Naive B cell (primary cell): ENCODE results near the gene ENTHD1. TPM values are rescaled to one million over a fixed set of nuclear protein-coding genes. Genes with fewer than 3 reads are reported as not detected.

ENCODE experiments used
- ATAC-seq, 2 donors: fragments of 150-1000 bp; cut with Tn5 transposase; 2 replicates each; pipeline ENCODE4 v1.10.0; 2021; ENCODE audit warnings: low read depth in 2 of 2, mild to moderate bottlenecking in 2 of 2, moderate library complexity in 2 of 2
- DNase-seq: peaks from one replicate; pipeline ENCODE4 v3.0.0; 2022
- H3K27ac Mint-ChIP-seq, 6 donors: one replicate each; pipeline ENCODE4 v1.8.0; 2020 to 2022; ENCODE audit warnings: mild to moderate bottlenecking in 6 of 6, mixed read lengths in 6 of 6, moderate library complexity in 5 of 6, inconsistent platforms in 2 of 6
- H3K27me3 Mint-ChIP-seq, 3 donors: one replicate each; pipeline ENCODE4 v1.8.0; 2021 to 2022; ENCODE audit warnings: mixed read lengths in 3 of 3, mild to moderate bottlenecking in 1 of 3
- H3K36me3 Mint-ChIP-seq, 2 donors: one replicate each; pipeline ENCODE4 v1.8.0; 2020 to 2022; ENCODE audit warnings: mixed read lengths in 2 of 2, inconsistent platforms in 1 of 2, mild to moderate bottlenecking in 1 of 2
- H3K4me1 Mint-ChIP-seq, 3 donors: one replicate each; pipeline ENCODE4 v1.8.0; 2020 to 2022; ENCODE audit warnings: mixed read lengths in 3 of 3, inconsistent platforms in 1 of 3, mild to moderate bottlenecking in 1 of 3, moderate library complexity in 1 of 3
- H3K4me3 Mint-ChIP-seq, 8 donors: one replicate each; pipeline ENCODE4 v1.8.0; 2020 to 2022; ENCODE audit warnings: mild to moderate bottlenecking in 8 of 8, mixed read lengths in 8 of 8, moderate library complexity in 8 of 8, inconsistent platforms in 2 of 8
- H3K9me3 Mint-ChIP-seq, 7 donors: one replicate each; pipeline ENCODE4 v1.8.0; 2020 to 2022; ENCODE audit warnings: mixed read lengths in 7 of 7, mild to moderate bottlenecking in 5 of 7, inconsistent platforms in 2 of 7, moderate library complexity in 1 of 7
- polyA plus RNA-seq, 6 donors: library from polyadenylated mRNA; unstranded; fragments of 300-500 nt; fragmentation: Illumina TruSeq; gene quantifications; one replicate each; pipeline ENCODE4 v1.2.3, GENCODE V29; 2021; ENCODE audit warnings: low read depth in 6 of 6

The ENTHD1 gene, protein sequence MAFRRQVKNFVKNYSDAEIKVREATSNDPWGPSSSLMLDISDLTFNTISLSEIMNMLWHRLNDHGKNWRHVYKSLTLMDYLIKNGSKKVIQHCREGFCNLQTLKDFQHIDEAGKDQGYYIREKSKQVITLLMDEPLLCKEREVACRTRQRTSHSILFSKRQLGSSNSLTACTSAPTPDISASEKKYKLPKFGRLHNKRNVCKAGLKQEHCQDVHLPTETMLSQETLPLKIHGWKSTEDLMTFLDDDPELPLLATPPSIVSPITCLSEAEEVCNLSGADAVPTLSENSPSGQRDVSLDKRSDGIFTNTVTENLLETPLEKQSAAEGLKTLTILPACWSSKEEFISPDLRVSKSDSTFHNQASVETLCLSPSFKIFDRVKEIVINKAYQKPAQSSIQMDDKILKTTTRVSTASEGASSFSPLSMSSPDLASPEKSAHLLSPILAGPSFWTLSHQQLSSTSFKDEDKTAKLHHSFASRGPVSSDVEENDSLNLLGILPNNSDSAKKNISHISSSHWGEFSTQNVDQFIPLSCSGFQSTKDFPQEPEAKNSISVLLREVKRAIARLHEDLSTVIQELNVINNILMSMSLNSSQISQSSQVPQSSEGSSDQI
- polyA plus RNA-seq = not detected

DNA sequence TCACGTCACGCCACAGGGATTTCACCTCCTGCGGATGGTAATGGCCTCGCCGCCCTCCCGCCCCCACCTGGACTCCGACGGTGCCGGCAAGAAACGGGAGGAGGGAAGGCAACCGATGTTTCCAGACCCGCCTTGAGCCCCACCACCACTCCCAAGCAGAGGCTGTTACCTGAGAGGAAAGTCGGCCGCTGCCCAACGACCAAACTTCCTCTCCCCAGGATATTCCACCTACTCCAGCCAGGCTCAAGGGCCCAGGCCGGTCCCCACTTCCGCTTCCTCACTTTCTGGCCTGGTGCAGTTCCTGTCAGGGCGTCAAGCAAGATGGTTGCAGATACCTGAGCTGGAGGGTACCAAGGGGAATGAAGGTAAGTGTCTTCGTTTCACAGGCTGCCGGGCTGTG lies at the start of gene ENTHD1:
TSS of gene ENTHD1 (minus strand) at position 235 of the 400 bp plus-strand sequence. CDS start 6,012 bp downstream, outside the sequence.
- H3K4me1 Mint-ChIP-seq = peaks cover 6 to 19% (median 8%) of the 10 kb centered on the region in 3 donors
- no peak for DNase-seq
- peaks cover 0 to 5% of the 10 kb centered on the region in 2 donors for H3K36me3 Mint-ChIP-seq
- no peak within 1 kb of the TSS for H3K4me3 Mint-ChIP-seq
- peak within 1 kb of the TSS in 2 of 6 donors; percentile 8 to 39 for H3K27ac Mint-ChIP-seq
- no peak for ATAC-seq
- H3K27me3 Mint-ChIP-seq = no peaks in the 10 kb centered on the region
- no peaks in the 10 kb centered on the region for H3K9me3 Mint-ChIP-seq

DNA sequence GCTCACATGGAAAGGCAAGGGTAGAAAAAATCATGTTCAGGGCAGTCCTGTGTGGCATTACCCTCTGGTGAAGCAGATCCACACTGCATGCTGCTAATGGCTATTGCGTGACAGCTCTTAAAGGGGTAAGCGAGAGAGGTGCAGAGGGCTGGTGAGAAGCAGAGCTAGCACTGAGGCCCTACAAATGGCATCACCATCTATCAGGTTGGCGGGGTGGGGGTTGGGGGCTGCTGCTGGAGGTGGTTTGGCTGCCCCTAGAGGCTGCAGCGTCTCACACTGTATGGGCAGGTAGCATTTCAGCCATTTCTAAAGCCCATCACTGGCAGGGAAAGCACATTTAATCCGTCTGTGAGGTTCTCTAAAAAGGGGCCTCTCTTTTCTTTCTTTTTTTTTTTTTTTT lies 49.8 kb upstream of the ENTHD1 start:
- H3K27ac Mint-ChIP-seq = peak overlapping the region in 2 of 6 donors; percentile 32 to 44
- peaks cover 0 to 2% (median 0%) of the 10 kb centered on the region in 7 donors for H3K9me3 Mint-ChIP-seq
- H3K4me3 Mint-ChIP-seq = peak overlapping the region in 2 of 8 donors; percentile 40 to 66
- ATAC-seq (no peak), DNase-seq (no peak)
- peaks cover 36 to 90% (median 77%) of the 10 kb centered on the region in 3 donors for H3K4me1 Mint-ChIP-seq
- H3K36me3 Mint-ChIP-seq = peaks cover under 1 to 2% of the 10 kb centered on the region in 2 donors
- no peaks in the 10 kb centered on the region for H3K27me3 Mint-ChIP-seq

DNA sequence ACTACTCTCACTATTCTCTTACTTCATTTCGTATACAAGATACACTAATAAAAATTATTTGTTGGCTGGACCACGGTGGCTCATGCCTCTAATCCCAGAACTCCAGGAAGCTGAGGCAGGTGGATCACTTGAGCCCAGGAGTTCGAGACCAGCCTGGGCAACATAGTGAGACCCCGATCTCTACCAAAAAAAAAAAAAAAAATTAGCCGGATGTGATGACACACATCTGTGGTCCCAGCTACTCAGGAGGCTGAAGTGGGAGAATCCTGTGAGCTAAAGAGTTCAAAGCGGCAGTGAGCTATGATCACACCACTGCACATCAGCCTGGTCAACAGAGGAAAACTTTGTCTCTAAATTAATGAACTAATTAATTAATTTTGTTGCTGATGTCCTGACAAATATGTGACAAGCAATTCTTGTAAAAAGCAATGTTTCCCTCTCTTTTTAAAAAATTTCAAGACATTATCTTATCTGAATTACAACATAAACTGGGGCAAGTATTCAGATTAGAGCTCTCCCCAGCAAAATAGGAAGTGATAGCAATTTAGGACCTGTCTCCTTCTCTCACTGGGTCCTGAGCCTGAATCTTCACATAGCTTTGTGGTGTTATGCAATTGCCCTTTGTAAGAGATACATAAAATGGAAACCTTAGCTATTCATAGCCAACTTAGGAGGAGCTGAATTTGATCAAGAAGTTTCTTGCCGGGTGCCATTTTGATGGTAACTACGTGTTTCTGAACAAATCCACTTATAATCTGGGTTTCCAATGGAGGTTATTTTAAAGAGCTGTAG lies 49.1 kb upstream of the ENTHD1 start:
- DNase-seq (no peak), ATAC-seq (no peak)
- H3K27ac Mint-ChIP-seq = peak overlapping the region in 3 of 6 donors; percentile 32 to 47 (median 44)
- no peaks in the 10 kb centered on the region for H3K27me3 Mint-ChIP-seq
- H3K9me3 Mint-ChIP-seq = peaks cover 0 to 2% (median 0%) of the 10 kb centered on the region in 7 donors
- peaks cover 38 to 92% (median 79%) of the 10 kb centered on the region in 3 donors for H3K4me1 Mint-ChIP-seq
- H3K4me3 Mint-ChIP-seq = peak overlapping the region in 2 of 8 donors; percentile 55 to 66
- peaks cover 0 to 6% of the 10 kb centered on the region in 2 donors for H3K36me3 Mint-ChIP-seq

- H3K4me1 Mint-ChIP-seq = peaks cover 38 to 92% (median 79%) of the 10 kb centered on the region in 3 donors
- peaks cover 0 to 6% of the 10 kb centered on the region in 2 donors for H3K36me3 Mint-ChIP-seq
- no peak for ATAC-seq
- no peak overlapping the region for H3K27ac Mint-ChIP-seq
- DNase-seq = no peak
- no peaks in the 10 kb centered on the region for H3K27me3 Mint-ChIP-seq
- H3K9me3 Mint-ChIP-seq = no peaks in the 10 kb centered on the region
- no peak overlapping the region for H3K4me3 Mint-ChIP-seq
These were observed 48.0 kb upstream of the ENTHD1 start for GRCh38 chr22:39941601-39942000.

DNA sequence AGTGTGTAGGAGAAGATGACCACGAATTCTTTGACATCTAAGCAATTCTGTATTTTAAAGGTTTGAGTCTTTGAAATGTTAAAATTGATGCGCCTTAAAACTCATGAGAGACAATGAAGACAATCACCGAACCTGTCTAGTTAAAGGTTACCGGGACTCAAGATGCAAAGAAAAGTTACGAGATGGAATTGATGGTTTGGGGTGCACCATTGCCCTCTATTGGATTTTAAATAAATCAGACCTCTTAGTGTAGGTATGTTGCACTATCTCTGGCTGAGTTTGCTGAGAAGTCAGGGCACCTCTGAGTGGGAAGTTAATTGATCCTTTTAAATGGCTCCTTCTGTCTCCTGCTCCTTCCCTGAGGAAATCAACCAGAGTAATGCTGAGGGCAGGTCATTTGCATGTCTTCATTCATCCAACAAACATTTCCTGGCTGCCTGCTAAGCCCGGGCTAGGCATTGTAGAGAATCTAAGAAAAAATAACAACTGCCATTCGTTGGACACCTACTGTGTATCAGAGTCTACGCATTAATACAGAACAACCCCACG lies 47.3 kb upstream of the ENTHD1 start:
- peak overlapping the region in 2 of 8 donors; percentile 23 to 53 for H3K4me3 Mint-ChIP-seq
- peak; percentile 61 to 68 for ATAC-seq
- H3K4me1 Mint-ChIP-seq = peaks cover 39 to 92% (median 80%) of the 10 kb centered on the region in 3 donors
- H3K27me3 Mint-ChIP-seq = no peaks in the 10 kb centered on the region
- H3K27ac Mint-ChIP-seq = peak overlapping the region in 3 of 6 donors; percentile 15 to 59 (median 45)
- H3K9me3 Mint-ChIP-seq = no peaks in the 10 kb centered on the region
- peak; percentile 18 for DNase-seq
- peaks cover 0 to 6% of the 10 kb centered on the region in 2 donors for H3K36me3 Mint-ChIP-seq

DNA sequence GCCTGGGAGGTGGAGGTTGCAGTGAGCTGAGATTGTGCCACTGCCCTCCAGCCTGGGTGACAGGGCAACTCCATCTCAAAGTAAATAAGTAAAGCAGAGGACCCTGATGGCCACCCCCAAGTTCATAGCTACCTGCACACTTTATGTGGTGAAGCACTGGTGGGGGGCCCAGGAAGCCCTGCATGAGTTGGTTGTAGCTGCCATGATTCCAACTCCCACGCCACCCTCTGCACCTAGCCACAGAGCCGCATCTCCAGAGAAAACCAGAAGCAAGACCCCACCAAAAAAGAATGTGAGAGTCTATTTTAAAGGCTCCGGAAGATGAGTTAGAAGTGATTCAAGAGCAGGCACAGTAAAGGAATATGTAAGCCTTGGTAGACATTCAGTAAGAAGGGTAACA lies 46.3 kb upstream of the ENTHD1 start:
- peak overlapping the region in 1 of 8 donors; percentile 53 for H3K4me3 Mint-ChIP-seq
- ATAC-seq = no peak

DNA sequence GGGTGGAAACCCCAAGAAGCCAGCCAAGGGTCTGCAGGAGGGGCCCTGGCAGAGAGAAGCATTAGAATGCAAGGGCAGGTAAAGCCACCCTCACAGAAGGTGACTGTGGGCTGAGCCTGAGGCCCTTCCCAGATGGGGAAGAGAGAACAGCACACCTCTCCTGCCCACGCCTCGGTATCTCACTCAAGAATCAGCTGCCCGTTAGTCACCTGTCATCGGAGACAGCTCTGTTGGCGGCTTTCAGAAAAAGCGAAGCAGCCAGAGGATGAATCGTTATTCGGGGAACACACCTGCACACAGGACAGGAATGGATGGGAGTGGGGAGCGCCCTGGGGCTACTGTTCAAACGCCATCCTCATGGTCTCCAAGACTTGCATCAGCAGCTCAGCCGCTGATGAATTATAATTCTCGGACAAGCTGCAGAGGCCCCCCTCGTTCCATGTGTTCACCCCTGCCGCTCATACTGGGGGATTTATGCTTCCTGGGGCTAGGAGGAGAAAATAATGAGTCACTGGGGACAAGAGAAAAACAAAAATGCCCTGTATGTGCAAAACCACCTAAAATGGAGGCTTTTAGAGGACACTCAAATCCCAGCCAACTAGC lies 45.0 kb upstream of the ENTHD1 start:
- peak overlapping the region in 1 of 8 donors; percentile 20 for H3K4me3 Mint-ChIP-seq
- H3K9me3 Mint-ChIP-seq = no peaks in the 10 kb centered on the region
- H3K4me1 Mint-ChIP-seq = peaks cover 44 to 92% (median 81%) of the 10 kb centered on the region in 3 donors
- peak overlapping the region in 3 of 6 donors; percentile 64 to 79 (median 76) for H3K27ac Mint-ChIP-seq
- H3K36me3 Mint-ChIP-seq = peaks cover 0 to 6% of the 10 kb centered on the region in 2 donors
- no peaks in the 10 kb centered on the region for H3K27me3 Mint-ChIP-seq
- ATAC-seq = no peak
- no peak for DNase-seq

More for the DNA sequence above, 46.3 kb upstream of the ENTHD1 start:
- Mint-ChIP-seq H3K27ac (no peak overlapping the region), H3K9me3 (no peaks in the 10 kb centered on the region), H3K36me3 (peaks cover 0 to 6% of the 10 kb centered on the region in 2 donors), H3K4me1 (peaks cover 42 to 92% (median 81%) of the 10 kb centered on the region in 3 donors), H3K27me3 (no peaks in the 10 kb centered on the region)
- no peak for DNase-seq

DNA sequence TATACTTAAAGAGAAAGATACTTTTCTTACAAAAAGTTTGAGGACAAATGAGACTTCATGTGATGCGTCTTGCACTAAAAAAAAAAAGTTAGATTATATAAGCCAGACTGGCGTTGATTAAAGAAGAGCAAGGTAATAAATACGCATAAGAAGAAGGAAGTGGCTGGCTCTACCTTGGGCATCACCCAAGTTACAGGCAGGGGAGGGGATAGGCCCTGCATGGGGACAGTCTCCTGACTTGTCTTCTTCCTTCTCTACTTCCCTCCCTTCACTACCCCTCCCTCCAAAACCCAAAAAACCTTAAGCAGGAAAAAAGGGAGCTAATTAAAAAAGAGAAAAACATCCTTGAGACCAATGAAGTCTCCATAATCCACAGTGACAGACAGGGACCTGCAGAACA lies 44.3 kb upstream of the ENTHD1 start:
- H3K27me3 Mint-ChIP-seq = no peaks in the 10 kb centered on the region
- peaks cover 0 to 6% of the 10 kb centered on the region in 2 donors for H3K36me3 Mint-ChIP-seq
- peaks cover 50 to 92% (median 82%) of the 10 kb centered on the region in 3 donors for H3K4me1 Mint-ChIP-seq
- peak overlapping the region in 5 of 8 donors; percentile 21 to 73 (median 55) for H3K4me3 Mint-ChIP-seq
- H3K27ac Mint-ChIP-seq = peak overlapping the region in 5 of 6 donors; percentile 16 to 96 (median 44)
- DNase-seq = no peak
- no peaks in the 10 kb centered on the region for H3K9me3 Mint-ChIP-seq
- no peak for ATAC-seq

DNA sequence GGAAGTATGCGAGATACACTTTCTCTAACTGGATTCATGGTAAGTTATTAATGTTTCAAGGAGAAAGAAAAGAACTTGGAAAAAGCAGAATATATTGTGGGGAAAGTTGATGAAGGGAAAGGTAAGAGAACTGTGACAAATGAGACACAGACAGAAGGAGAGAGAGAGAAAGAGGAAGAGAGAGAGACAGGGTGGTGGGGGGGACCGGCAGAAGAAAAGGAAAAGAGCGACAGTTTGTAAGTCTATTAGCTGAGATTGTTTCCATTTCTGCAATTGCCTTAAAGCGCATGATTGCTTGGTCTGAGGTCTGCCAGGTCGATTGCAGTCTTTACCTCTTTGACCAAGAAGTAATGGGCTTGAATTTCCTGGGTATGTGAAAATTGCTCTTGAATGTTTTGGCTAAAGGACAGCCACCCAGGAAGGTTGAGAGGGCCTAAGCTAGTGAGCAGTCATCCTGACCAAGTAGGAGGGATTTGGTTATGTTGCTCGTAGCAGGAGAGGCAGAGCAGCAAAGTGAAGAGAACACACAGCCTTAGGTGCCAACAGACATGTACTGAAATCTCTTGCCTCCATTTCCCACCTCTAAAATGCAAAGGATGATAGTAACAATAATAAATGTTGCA lies 43.1 kb upstream of the ENTHD1 start:
- H3K27me3 Mint-ChIP-seq = no peaks in the 10 kb centered on the region
- H3K9me3 Mint-ChIP-seq = no peaks in the 10 kb centered on the region
- H3K4me1 Mint-ChIP-seq = peaks cover 53 to 92% (median 81%) of the 10 kb centered on the region in 3 donors
- H3K27ac Mint-ChIP-seq = peak overlapping the region; percentile 23 to 96 (median 71)
- H3K36me3 Mint-ChIP-seq = peaks cover 0 to 6% of the 10 kb centered on the region in 2 donors
- peak; percentile 29 for DNase-seq
- peak; percentile 34 to 49 for ATAC-seq
- peak overlapping the region; percentile 39 to 89 (median 68) for H3K4me3 Mint-ChIP-seq

- Mint-ChIP-seq H3K27ac (peak overlapping the region in 5 of 6 donors; percentile 23 to 96 (median 58)), H3K27me3 (no peaks in the 10 kb centered on the region), H3K4me1 (peaks cover 49 to 85% (median 73%) of the 10 kb centered on the region in 3 donors), H3K9me3 (no peaks in the 10 kb centered on the region), H3K4me3 (peak overlapping the region in 6 of 8 donors; percentile 6 to 70 (median 60)), H3K36me3 (peaks cover 0 to 6% of the 10 kb centered on the region in 2 donors)
- no peak for ATAC-seq
- no peak for DNase-seq
These were observed 42.1 kb upstream of the ENTHD1 start for GRCh38 chr22:39935612-39936011.

DNA sequence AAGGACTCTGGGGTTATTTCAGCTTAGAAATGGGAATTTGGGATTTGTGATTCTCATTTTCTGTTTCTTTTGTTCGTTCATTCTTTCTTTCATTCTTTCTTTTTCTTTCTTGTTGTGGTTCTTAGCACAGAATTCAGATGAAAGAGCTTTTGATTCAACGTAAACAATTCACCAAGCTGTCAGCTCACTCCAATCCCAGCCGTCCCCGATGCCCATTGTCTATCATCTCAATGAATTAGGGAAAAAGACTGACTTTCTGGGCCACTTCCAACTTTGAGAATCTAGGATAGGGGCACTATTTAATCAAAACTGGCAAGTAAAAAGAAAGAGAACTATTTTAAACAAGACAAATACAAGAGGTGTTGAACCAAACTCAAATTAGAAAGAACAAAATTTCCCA lies 41.6 kb upstream of the ENTHD1 start:
- no peaks in the 10 kb centered on the region for H3K9me3 Mint-ChIP-seq
- peaks cover 0 to 6% of the 10 kb centered on the region in 2 donors for H3K36me3 Mint-ChIP-seq
- peak overlapping the region in 2 of 8 donors; percentile 55 to 57 for H3K4me3 Mint-ChIP-seq
- ATAC-seq (no peak), DNase-seq (no peak)
- peak overlapping the region in 5 of 6 donors; percentile 23 to 78 (median 58) for H3K27ac Mint-ChIP-seq
- no peaks in the 10 kb centered on the region for H3K27me3 Mint-ChIP-seq
- peaks cover 45 to 80% (median 68%) of the 10 kb centered on the region in 3 donors for H3K4me1 Mint-ChIP-seq

- H3K36me3 Mint-ChIP-seq = peaks cover 0 to 6% of the 10 kb centered on the region in 2 donors
- H3K4me3 Mint-ChIP-seq = peak overlapping the region; percentile 30 to 83 (median 60)
- H3K27me3 Mint-ChIP-seq = no peaks in the 10 kb centered on the region
- peaks cover 45 to 69% (median 62%) of the 10 kb centered on the region in 3 donors for H3K4me1 Mint-ChIP-seq
- DNase-seq = peak; percentile 45
- H3K9me3 Mint-ChIP-seq = no peaks in the 10 kb centered on the region
- ATAC-seq = peak; percentile 83 to 87
- peak overlapping the region; percentile 58 to 95 (median 88) for H3K27ac Mint-ChIP-seq
These were observed 40.2 kb upstream of the ENTHD1 start for GRCh38 chr22:39933741-39934140.
